CD4-positive, alpha-beta memory T cell (primary cell): ENCODE results near the gene CAP2. TPM values are rescaled to one million over a fixed set of nuclear protein-coding genes. Genes with fewer than 3 reads are reported as not detected.

Experiments used
- CTCF ChIA-PET: fragments of 350-600 bp; sonication (Branson Sonifier 250); formaldehyde crosslinking; loops from one replicate; lab custom pipeline; 2021; ENCODE audit warnings: inconsistent platforms; ENCODE audit not compliant: partially characterized antibody; lab: Charles Lee
- POLR2A ChIA-PET: fragments of 350-600 bp; sonication (Branson Sonifier 250); formaldehyde crosslinking; loops from one replicate; lab custom pipeline; 2021; ENCODE audit not compliant: partially characterized antibody; lab: Charles Lee
- DNase-seq, 5 donors: peaks; one replicate each; pipeline versions ENCODE4 v3.0.0 to v3.0.0-alpha.2; 2020 to 2022; ENCODE audit warnings: mixed read lengths in 1 of 5
- H3K27ac ChIP-seq: one replicate; pipeline ENCODE4 v1.7.0; 2013; ENCODE audit warnings: low read depth, low read length
- H3K27me3 ChIP-seq: 2 replicates; pipeline ENCODE4 v1.7.0; 2013; ENCODE audit warnings: mild to moderate bottlenecking, low read length, moderate library complexity; ENCODE audit not compliant: insufficient read depth
- H3K36me3 ChIP-seq: 2 replicates; pipeline ENCODE4 v1.7.0; 2013; ENCODE audit warnings: mild to moderate bottlenecking, low read length, moderate library complexity; ENCODE audit not compliant: insufficient read depth
- H3K4me1 ChIP-seq: 2 replicates; pipeline ENCODE4 v1.7.0; 2013; ENCODE audit warnings: mild to moderate bottlenecking, low read length, moderate library complexity; ENCODE audit not compliant: insufficient read depth
- H3K4me3 ChIP-seq, 2 donors: one replicate each; pipeline ENCODE4 v1.7.0; 2013; ENCODE audit warnings: low read length in 2 of 2, mild to moderate bottlenecking in 1 of 2
- H3K9me3 ChIP-seq, 2 donors: one replicate each; pipeline ENCODE4 v1.7.0; 2013; ENCODE audit warnings: low read length in 2 of 2, control low read depth in 1 of 2; ENCODE audit not compliant: control insufficient read depth in 1 of 2
- H3K27ac Mint-ChIP-seq, 7 donors: one replicate each; pipeline ENCODE4 v1.8.0; 2020 to 2021; ENCODE audit warnings: mixed read lengths in 7 of 7, mild to moderate bottlenecking in 6 of 7, inconsistent platforms in 3 of 7, moderate library complexity in 3 of 7
- H3K27me3 Mint-ChIP-seq, 2 donors: one replicate each; pipeline ENCODE4 v1.8.0; 2020 to 2021; ENCODE audit warnings: mixed read lengths in 2 of 2
- H3K36me3 Mint-ChIP-seq, 2 donors: one replicate each; pipeline ENCODE4 v1.8.0; 2020 to 2021; ENCODE audit warnings: mixed read lengths in 2 of 2, inconsistent platforms in 1 of 2, mild to moderate bottlenecking in 1 of 2
- H3K4me1 Mint-ChIP-seq, 4 donors: one replicate each; pipeline ENCODE4 v1.8.0; 2020 to 2021; ENCODE audit warnings: mixed read lengths in 4 of 4, mild to moderate bottlenecking in 1 of 4
- H3K4me3 Mint-ChIP-seq, 8 donors: one replicate each; pipeline ENCODE4 v1.8.0; 2020 to 2021; ENCODE audit warnings: mixed read lengths in 8 of 8, mild to moderate bottlenecking in 7 of 8, moderate library complexity in 6 of 8, inconsistent platforms in 3 of 8
- H3K9me3 Mint-ChIP-seq, 8 donors: one replicate each; pipeline ENCODE4 v1.8.0; 2020 to 2021; ENCODE audit warnings: mixed read lengths in 8 of 8, mild to moderate bottlenecking in 5 of 8, inconsistent platforms in 3 of 8, moderate library complexity in 1 of 8
- intact Hi-C: fragments of 100-400 bp; cut with micrococcal nuclease; formaldehyde crosslinking; loops from one replicate; pipeline ENCODE4 v1.15.1; 2023
- polyA plus RNA-seq, 2 donors: library from polyadenylated mRNA; unstranded; fragments of 300-500 nt; fragmentation: Illumina TruSeq; gene quantifications; one replicate each; pipeline ENCODE4 v1.2.3, GENCODE V29; 2021
- total RNA-seq, 2 experiments: library from RNA; stranded (reverse); gene quantifications; one replicate each; pipeline ENCODE4 v1.2.3, GENCODE V29; 2021

Gene CAP2
- total and polyA plus RNA-seq, 4 experiments from 2014 or later = not detected

DNA sequence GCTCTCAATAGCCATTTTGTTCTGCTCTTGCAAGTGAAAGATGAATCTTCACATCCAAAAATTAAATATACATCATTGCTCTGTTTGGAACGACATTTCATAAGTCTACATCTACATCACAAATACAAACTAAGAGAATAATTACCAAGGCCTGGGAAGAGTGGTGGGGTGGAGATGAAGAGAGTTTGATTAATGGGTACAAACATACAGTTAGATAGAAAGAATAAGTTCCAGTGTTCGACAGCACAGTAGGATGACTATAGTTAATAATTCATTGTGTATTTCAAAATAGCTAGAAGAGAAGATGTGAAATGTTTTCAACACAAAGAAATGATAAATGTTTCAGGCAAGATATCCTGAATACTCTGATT lies 38.0 kb upstream of the CAP2 start:
- H3K27me3 ChIP-seq = no peaks in the 10 kb centered on the region
- no peaks in the 10 kb centered on the region for H3K4me1 Mint-ChIP-seq
- no peak overlapping the region for H3K4me3 ChIP-seq
- ChIA-PET POLR2A (no interaction called here), CTCF (interaction anchor here (0.8 kb wide), 1 partner anchor 10 kb away, joined by 4 read pairs; no protein-coding TSS in a partner anchor)
- H3K4me1 ChIP-seq = no peaks in the 10 kb centered on the region
- intact Hi-C loops = no loop called here
- no peak overlapping the region for H3K4me3 Mint-ChIP-seq
- H3K9me3 Mint-ChIP-seq = peaks cover 0 to 4% (median 2%) of the 10 kb centered on the region in 8 donors
- H3K36me3 ChIP-seq = no peaks in the 10 kb centered on the region
- peaks cover 0 to 7% of the 10 kb centered on the region in 2 donors for H3K27me3 Mint-ChIP-seq
- no peak overlapping the region for H3K27ac Mint-ChIP-seq
- no peaks in the 10 kb centered on the region for H3K9me3 ChIP-seq
- H3K36me3 Mint-ChIP-seq = no peaks in the 10 kb centered on the region
- no peak overlapping the region for H3K27ac ChIP-seq
- no peak for DNase-seq

DNA sequence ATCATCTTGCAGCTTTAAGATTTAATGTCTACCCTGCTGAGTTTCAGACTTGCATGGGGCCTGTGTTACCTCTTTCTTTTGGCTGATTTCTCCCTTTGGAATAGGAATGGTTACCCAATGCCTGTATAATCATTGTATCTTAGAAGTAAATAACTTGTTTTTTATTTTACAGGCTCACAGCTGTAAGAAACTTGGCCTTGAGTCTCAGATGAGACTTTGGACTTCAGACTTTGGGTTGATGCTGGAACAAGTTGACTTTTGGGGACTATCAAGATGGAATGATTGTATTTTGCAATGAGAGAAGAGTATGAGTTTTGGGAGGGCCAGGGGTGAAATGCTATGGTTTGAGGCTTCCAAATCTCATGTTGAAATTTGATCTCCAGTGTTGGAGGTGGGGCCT lies 34.9 kb upstream of the CAP2 start:
- H3K27ac Mint-ChIP-seq = no peak overlapping the region
- Histone ChIP-seq H3K4me1 (no peaks in the 10 kb centered on the region), H3K36me3 (no peaks in the 10 kb centered on the region), H3K4me3 (no peak overlapping the region), H3K9me3 (no peaks in the 10 kb centered on the region), H3K27ac (no peak overlapping the region), H3K27me3 (no peaks in the 10 kb centered on the region)
- CTCF ChIA-PET = no interaction called here
- intact Hi-C loops = no loop called here
- H3K4me1 Mint-ChIP-seq = no peaks in the 10 kb centered on the region
- no peak for DNase-seq
- H3K9me3 Mint-ChIP-seq = peaks cover 0 to 4% (median under 1%) of the 10 kb centered on the region in 8 donors
- H3K36me3 Mint-ChIP-seq = no peaks in the 10 kb centered on the region
- H3K4me3 Mint-ChIP-seq = no peak overlapping the region
- POLR2A ChIA-PET = no interaction called here
- peaks cover 0 to 6% of the 10 kb centered on the region in 2 donors for H3K27me3 Mint-ChIP-seq

DNA sequence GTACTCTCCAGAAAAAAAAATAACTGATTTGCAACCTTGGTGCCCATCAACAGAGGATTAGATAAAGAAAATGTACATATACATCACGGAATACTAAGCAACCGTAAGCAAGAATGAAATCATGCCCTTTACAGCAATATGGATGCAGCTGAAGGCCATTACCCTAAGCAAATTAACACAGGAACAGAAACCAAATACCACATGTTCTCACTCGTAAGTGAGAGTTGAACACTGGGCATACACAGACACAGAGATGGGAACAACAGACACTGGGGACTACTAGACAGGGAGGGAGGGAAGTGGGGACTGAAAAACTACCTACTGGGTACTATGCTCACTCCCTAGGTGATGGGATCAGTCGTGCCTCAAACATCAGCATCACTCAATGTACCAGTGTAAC lies 32.8 kb upstream of the CAP2 start:
- Mint-ChIP-seq H3K4me3 (no peak overlapping the region), H3K4me1 (no peaks in the 10 kb centered on the region), H3K27me3 (no peaks in the 10 kb centered on the region), H3K36me3 (no peaks in the 10 kb centered on the region), H3K27ac (no peak overlapping the region), H3K9me3 (peaks cover 0 to 4% (median 0%) of the 10 kb centered on the region in 8 donors)
- no peak overlapping the region for H3K4me3 ChIP-seq
- H3K9me3 ChIP-seq = no peaks in the 10 kb centered on the region
- POLR2A ChIA-PET = no interaction called here
- intact Hi-C loops = no loop called here
- H3K4me1 ChIP-seq = no peaks in the 10 kb centered on the region
- no peaks in the 10 kb centered on the region for H3K36me3 ChIP-seq
- no peak overlapping the region for H3K27ac ChIP-seq
- CTCF ChIA-PET = no interaction called here
- no peak for DNase-seq
- H3K27me3 ChIP-seq = no peaks in the 10 kb centered on the region

DNA sequence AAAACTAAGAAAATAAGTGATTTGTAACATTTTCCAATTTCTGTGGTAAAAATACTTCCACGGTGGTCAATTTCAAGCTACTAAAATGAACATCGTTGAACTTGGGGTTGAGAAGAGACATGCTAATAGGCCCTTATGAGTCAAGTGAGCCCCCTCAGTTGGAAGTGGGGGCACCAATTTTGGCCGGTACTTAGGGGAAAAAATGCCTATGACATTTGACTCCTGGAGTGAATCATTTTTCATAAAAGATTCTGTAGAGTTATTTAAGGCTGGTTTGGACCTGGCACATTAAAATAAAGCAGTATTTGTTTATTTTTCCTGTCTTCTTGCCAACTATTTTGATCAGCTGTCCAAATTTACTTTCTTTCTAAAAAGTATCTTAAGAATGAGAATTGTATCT lies 32.4 kb upstream of the CAP2 start:
- intact Hi-C loops = no loop called here
- Mint-ChIP-seq H3K9me3 (peaks cover 0 to 4% (median under 1%) of the 10 kb centered on the region in 8 donors), H3K27me3 (no peaks in the 10 kb centered on the region), H3K27ac (no peak overlapping the region), H3K4me3 (no peak overlapping the region), H3K4me1 (no peaks in the 10 kb centered on the region), H3K36me3 (no peaks in the 10 kb centered on the region)
- POLR2A ChIA-PET = no interaction called here
- Histone ChIP-seq H3K27me3 (no peaks in the 10 kb centered on the region), H3K27ac (no peak overlapping the region), H3K36me3 (no peaks in the 10 kb centered on the region), H3K4me1 (no peaks in the 10 kb centered on the region), H3K4me3 (no peak overlapping the region), H3K9me3 (no peaks in the 10 kb centered on the region)
- CTCF ChIA-PET = no interaction called here
- DNase-seq = no peak

DNA sequence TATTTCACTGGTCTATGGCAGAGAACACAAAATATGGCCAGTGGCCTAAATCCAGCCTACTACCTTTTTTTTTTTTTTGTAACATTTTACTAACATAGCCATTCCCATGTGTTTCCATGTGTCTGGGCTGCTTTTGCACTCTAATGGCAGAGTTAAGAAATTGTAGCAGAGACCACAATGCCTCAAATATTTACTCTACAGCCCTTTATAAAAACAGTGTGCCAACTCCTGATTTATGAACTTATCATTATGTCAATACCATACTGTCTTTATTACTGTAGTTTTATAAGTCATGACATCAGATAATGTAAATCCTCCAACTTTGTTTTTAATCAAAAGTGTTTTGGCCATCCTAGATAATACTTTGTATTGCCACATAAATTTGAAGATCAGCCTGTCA lies 27.4 kb upstream of the CAP2 start:
- no peaks in the 10 kb centered on the region for H3K36me3 Mint-ChIP-seq

DNA sequence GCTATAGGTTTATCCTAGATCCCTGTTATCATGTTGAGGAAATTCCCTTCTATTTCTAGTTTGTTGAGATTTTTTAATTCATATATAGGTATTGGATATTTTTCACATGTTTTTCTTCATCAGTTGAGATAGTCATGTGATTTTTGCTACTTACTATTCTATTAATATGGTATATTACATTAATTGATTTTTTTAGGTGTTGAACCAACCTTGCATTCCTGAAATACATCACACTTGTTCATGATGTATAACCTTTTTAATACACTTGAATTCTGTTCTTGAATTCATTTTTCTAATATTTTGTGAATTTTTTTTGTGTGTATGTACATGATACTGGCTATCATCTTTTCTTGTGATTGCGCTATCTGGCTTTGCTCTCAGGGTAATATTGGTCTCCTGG lies 25.5 kb upstream of the CAP2 start:
- ChIA-PET CTCF (interaction anchor here (0.5 kb wide), 1 partner anchor 126 kb away, joined by 3 read pairs; no protein-coding TSS in a partner anchor), POLR2A (no interaction called here)
- intact Hi-C loops = no loop called here
- Mint-ChIP-seq H3K4me1 (no peaks in the 10 kb centered on the region), H3K36me3 (no peaks in the 10 kb centered on the region), H3K27me3 (no peaks in the 10 kb centered on the region), H3K27ac (no peak overlapping the region), H3K9me3 (peaks cover 0 to 30% (median 16%) of the 10 kb centered on the region in 8 donors), H3K4me3 (no peak overlapping the region)
- DNase-seq = no peak
- Histone ChIP-seq H3K27me3 (no peaks in the 10 kb centered on the region), H3K4me1 (no peaks in the 10 kb centered on the region), H3K36me3 (no peaks in the 10 kb centered on the region), H3K9me3 (no peaks in the 10 kb centered on the region), H3K4me3 (no peak overlapping the region), H3K27ac (no peak overlapping the region)

More for the DNA sequence above, 27.4 kb upstream of the CAP2 start:
- intact Hi-C loops = no loop called here
- Mint-ChIP-seq H3K4me1 (no peaks in the 10 kb centered on the region), H3K27ac (no peak overlapping the region), H3K4me3 (no peak overlapping the region), H3K27me3 (no peaks in the 10 kb centered on the region), H3K9me3 (peaks cover 0 to 27% (median 15%) of the 10 kb centered on the region in 8 donors)
- CTCF ChIA-PET = no interaction called here
- Histone ChIP-seq H3K4me3 (no peak overlapping the region), H3K27ac (no peak overlapping the region), H3K36me3 (no peaks in the 10 kb centered on the region), H3K27me3 (no peaks in the 10 kb centered on the region), H3K9me3 (no peaks in the 10 kb centered on the region), H3K4me1 (no peaks in the 10 kb centered on the region)
- no peak for DNase-seq
- POLR2A ChIA-PET = no interaction called here

DNA sequence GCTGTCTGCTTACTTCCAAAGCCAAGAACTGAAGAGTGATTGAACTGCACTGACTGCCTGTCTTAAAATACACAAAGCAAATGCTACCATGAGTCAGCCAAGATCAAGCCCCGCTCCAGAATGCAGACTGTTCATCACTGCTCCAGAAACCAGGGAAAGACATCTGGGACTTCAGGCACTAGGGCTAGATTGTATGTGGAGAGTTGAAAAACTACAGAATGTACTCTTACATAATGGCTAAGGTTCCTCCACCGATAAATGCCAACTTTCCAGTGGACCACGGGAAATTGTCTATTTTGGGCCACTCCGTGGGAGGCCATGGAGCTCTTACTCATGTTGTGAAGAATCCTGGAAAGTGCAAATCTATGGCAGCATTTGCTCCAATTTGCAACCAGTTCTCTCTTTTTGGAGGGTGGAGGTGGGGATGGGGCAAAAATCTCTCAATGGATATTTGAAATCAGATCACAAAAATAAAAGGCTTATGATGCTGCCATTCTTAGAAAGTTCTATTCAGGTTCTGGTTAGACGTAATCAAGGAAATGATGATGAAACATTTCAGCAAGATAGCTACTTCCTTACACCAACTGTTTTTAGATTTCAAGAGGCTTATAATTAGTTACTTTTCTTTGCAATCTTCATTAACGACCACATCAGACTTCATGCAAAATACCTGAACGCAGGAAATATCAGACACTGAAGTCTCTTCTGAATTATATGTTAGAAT lies 11.8 kb upstream of the CAP2 start:
- Histone ChIP-seq H3K27ac (no peak overlapping the region), H3K36me3 (no peaks in the 10 kb centered on the region), H3K9me3 (no peaks in the 10 kb centered on the region), H3K27me3 (no peaks in the 10 kb centered on the region), H3K4me1 (no peaks in the 10 kb centered on the region), H3K4me3 (no peak overlapping the region)
- CTCF ChIA-PET = no interaction called here
- DNase-seq = no peak
- Mint-ChIP-seq H3K27me3 (peaks cover 0 to 3% of the 10 kb centered on the region in 2 donors), H3K27ac (no peak overlapping the region), H3K36me3 (no peaks in the 10 kb centered on the region), H3K4me1 (no peaks in the 10 kb centered on the region), H3K4me3 (no peak overlapping the region), H3K9me3 (peaks cover 0 to 2% (median 0%) of the 10 kb centered on the region in 8 donors)
- POLR2A ChIA-PET = no interaction called here
- intact Hi-C loops = no loop called here
